ENCODE results near the gene GTF3C6. TPM values are rescaled to one million over a fixed set of nuclear protein-coding genes. Genes with fewer than 3 reads are reported as not detected.
A peak's percentile ranks its signal among the peaks of the same experiment; 100 is the strongest.

GTF3C6 gene
- total and polyA plus RNA-seq, 10 of the 15 experiments (the other 5 are each of a cell fraction or from before 2014, with no cell fraction given), result 42.8 to 261 (median 116) TPM

- TF ChIP-seq, protein P1, sequence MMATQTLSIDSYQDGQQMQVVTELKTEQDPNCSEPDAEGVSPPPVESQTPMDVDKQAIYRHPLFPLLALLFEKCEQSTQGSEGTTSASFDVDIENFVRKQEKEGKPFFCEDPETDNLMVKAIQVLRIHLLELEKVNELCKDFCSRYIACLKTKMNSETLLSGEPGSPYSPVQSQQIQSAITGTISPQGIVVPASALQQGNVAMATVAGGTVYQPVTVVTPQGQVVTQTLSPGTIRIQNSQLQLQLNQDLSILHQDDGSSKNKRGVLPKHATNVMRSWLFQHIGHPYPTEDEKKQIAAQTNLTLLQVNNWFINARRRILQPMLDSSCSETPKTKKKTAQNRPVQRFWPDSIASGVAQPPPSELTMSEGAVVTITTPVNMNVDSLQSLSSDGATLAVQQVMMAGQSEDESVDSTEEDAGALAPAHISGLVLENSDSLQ (IDR thresholded peaks at IDR 0.05), result peak; percentile 10; the same call in 1 of the 2 replicates
- TF ChIP-seq, protein P2, sequence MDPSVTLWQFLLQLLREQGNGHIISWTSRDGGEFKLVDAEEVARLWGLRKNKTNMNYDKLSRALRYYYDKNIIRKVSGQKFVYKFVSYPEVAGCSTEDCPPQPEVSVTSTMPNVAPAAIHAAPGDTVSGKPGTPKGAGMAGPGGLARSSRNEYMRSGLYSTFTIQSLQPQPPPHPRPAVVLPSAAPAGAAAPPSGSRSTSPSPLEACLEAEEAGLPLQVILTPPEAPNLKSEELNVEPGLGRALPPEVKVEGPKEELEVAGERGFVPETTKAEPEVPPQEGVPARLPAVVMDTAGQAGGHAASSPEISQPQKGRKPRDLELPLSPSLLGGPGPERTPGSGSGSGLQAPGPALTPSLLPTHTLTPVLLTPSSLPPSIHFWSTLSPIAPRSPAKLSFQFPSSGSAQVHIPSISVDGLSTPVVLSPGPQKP (IDR thresholded peaks at IDR 0.05; ENCODE audit: low read depth, low read length), result peak; percentile 78
- TF ChIP-seq CEBPZ (IDR thresholded peaks at IDR 0.05; ENCODE audit: low read depth, low read length), result no peak
- TF ChIP-seq BCLAF1 (IDR thresholded peaks at IDR 0.05), result no peak
- no peak for TF ChIP-seq ZBED1 (IDR thresholded peaks at IDR 0.05; ENCODE audit: borderline replicate concordance)
- TF ChIP-seq NRF1 (conservative IDR thresholded peaks at IDR 0.05; ENCODE audit: low read depth, low read length), result no peak
- TF ChIP-seq KDM1A (IDR thresholded peaks at IDR 0.05; ENCODE audit: borderline replicate concordance), result no peak
- TF ChIP-seq PML (IDR thresholded peaks at IDR 0.05; ENCODE audit: low read length), result peak; percentile 61
- no peak for TF ChIP-seq SP1 (IDR thresholded peaks at IDR 0.05; ENCODE audit: low read depth, low read length)
- no peak for TF ChIP-seq SMAD1 (IDR thresholded peaks at IDR 0.05; ENCODE audit: low read depth, partially characterized antibody)
- peak; percentile 76; the same call in 1 of the 2 replicates for TF ChIP-seq BACH1 (IDR thresholded peaks at IDR 0.05; ENCODE audit: borderline replicate concordance)
- TF ChIP-seq IKZF1 (conservative IDR thresholded peaks at IDR 0.05), result peak; percentile 77
- no peak for TF ChIP-seq CBX3 (IDR thresholded peaks at IDR 0.05; ENCODE audit: borderline replicate concordance, low read depth)
- no peak for TF ChIP-seq NFYB (IDR thresholded peaks at IDR 0.05; ENCODE audit: insufficient read depth, low read depth, low read length)
- TF ChIP-seq ESRRA (IDR thresholded peaks at IDR 0.05; ENCODE audit: low read length), result 0 out of 2 replicates have a peak, but pooled peaks have one; percentile 25
- no peak for TF ChIP-seq MEF2B (IDR thresholded peaks at IDR 0.05; ENCODE audit: partially characterized antibody, poor library complexity, severe bottlenecking)
- no peak for TF ChIP-seq ZNF622 (IDR thresholded peaks at IDR 0.05)
- no peak for TF ChIP-seq HDAC2 (IDR thresholded peaks at IDR 0.05)
- no peak for TF ChIP-seq CHD1 (IDR thresholded peaks at IDR 0.05; ENCODE audit: low read depth, low read length)
- TF ChIP-seq KLF5 (IDR thresholded peaks at IDR 0.05; ENCODE audit: partially characterized antibody), result peak; percentile 77
Measured at GRCh38 chr6:110958329-110959192, at the start of gene GTF3C6 (continued).

Measured in GM12878 (cell line).